OCI-LY1 (cell line): ENCODE results near the gene AUH.
A peak's percentile ranks its signal among the peaks of the same experiment; 100 is the strongest.

Source experiments
- H2AFZ ChIP-seq: fragments of 200-600 bp; sonication (generic), shearing (Covaris generic); 2 replicates; pipeline ENCODE4 v1.6.0; 2014; ENCODE audit warnings: antibody characterized with exemption, mild to moderate bottlenecking, low read length
- H3F3A ChIP-seq: fragments of 200-600 bp; sonication (generic), shearing (Covaris generic); 2 replicates; pipeline ENCODE4 v1.6.0; 2014; ENCODE audit warnings: mild to moderate bottlenecking, antibody characterized with exemption, low read length, moderate library complexity; ENCODE audit not compliant: insufficient read depth
- H3K27ac ChIP-seq: fragments of 200-600 bp; sonication (generic); 2 replicates; pipeline ENCODE4 v1.5.1; 2014; ENCODE audit warnings: low read length, mixed run types, mild to moderate bottlenecking, low read depth; ENCODE audit not compliant: poor library complexity, severe bottlenecking
- H3K27me3 ChIP-seq: fragments of 200-600 bp; sonication (generic); 2 replicates; pipeline ENCODE4 v1.6.0; 2014; ENCODE audit warnings: antibody characterized with exemption, mild to moderate bottlenecking, low read length, moderate library complexity; ENCODE audit not compliant: insufficient read depth
- H3K36me3 ChIP-seq: fragments of 200-600 bp; sonication (generic); 2 replicates; pipeline ENCODE4 v1.6.1; 2014; ENCODE audit warnings: mild to moderate bottlenecking, antibody characterized with exemption, low read length, moderate library complexity, mixed read lengths; ENCODE audit not compliant: insufficient read depth
- H3K4me1 ChIP-seq: fragments of 200-600 bp; sonication (generic); 2 replicates; pipeline ENCODE4 v1.5.1; 2014; ENCODE audit warnings: mild to moderate bottlenecking, low read length, moderate library complexity; ENCODE audit not compliant: insufficient read depth, severe bottlenecking
- H3K4me2 ChIP-seq: fragments of 200-600 bp; sonication (generic), shearing (Covaris generic); 2 replicates; pipeline ENCODE4 v1.6.1; 2014; ENCODE audit warnings: low read length
- H3K4me3 ChIP-seq: fragments of 200-600 bp; sonication (generic); 2 replicates; pipeline ENCODE4 v1.5.1; 2014; ENCODE audit warnings: low read length, low read depth, mild to moderate bottlenecking, mixed read lengths; ENCODE audit not compliant: poor library complexity, severe bottlenecking
- H3K79me2 ChIP-seq: fragments of 200-600 bp; shearing (Covaris generic); 2 replicates; pipeline ENCODE4 v1.6.1; 2016; ENCODE audit warnings: mixed run types, low read length, mixed read lengths; ENCODE audit not compliant: insufficient read depth
- H3K9ac ChIP-seq: fragments of 200-600 bp; sonication (generic), shearing (Covaris generic); 2 replicates; pipeline ENCODE4 v1.6.1; 2014; ENCODE audit warnings: mild to moderate bottlenecking, low read length, mixed read lengths
- H3K9me2 ChIP-seq: fragments of 200-600 bp; sonication (generic), shearing (Covaris generic); 2 replicates; pipeline ENCODE4 v1.6.1; 2014; ENCODE audit warnings: low read depth, mild to moderate bottlenecking, low read length, mixed read lengths
- H3K9me3 ChIP-seq: fragments of 200-600 bp; shearing (Covaris generic); 2 replicates; pipeline ENCODE4 v1.6.1; 2014; ENCODE audit warnings: low read length, mixed read lengths
- H4K20me1 ChIP-seq: fragments of 200-600 bp; sonication (generic), shearing (Covaris generic); 2 replicates; pipeline ENCODE4 v1.6.0; 2016; ENCODE audit warnings: mild to moderate bottlenecking, low read length; ENCODE audit not compliant: insufficient read depth
- CTCF ChIP-seq: fragments of 200-600 bp; sonication (generic), shearing (Covaris generic); IDR thresholded peaks from 2 replicates; pipeline ENCODE4 v1.5.1; 2017; ENCODE audit warnings: mild to moderate bottlenecking, antibody characterized with exemption, low read length, moderate library complexity, mixed read lengths
- EZH2 ChIP-seq: fragments of 200-600 bp; sonication (generic), shearing (Covaris generic); IDR thresholded peaks from 2 replicates; pipeline ENCODE4 v1.8.0; 2017; ENCODE audit warnings: borderline replicate concordance, mixed run types, mild to moderate bottlenecking, antibody characterized with exemption, low read length, moderate library complexity, mixed read lengths

AUH gene

GRCh38 chr9:91211919-91212318 lies 149.8 kb downstream of the AUH start:
- no peaks in the 10 kb centered on the region for H3K79me2 ChIP-seq
- H2AFZ ChIP-seq: no peak overlapping the region
- H3K9me3 ChIP-seq: no peaks in the 10 kb centered on the region; the same call in 1 of the 2 replicates
- no peaks in the 10 kb centered on the region for H4K20me1 ChIP-seq
- H3F3A ChIP-seq: no peaks in the 10 kb centered on the region
- no peaks in the 10 kb centered on the region for H3K9me2 ChIP-seq
- TF ChIP-seq EZH2 (no peak), CTCF (no peak)
- H3K36me3 ChIP-seq: no peaks in the 10 kb centered on the region
- no peak overlapping the region for H3K4me3 ChIP-seq
- peak overlapping the region; percentile 42 for H3K4me2 ChIP-seq
- H3K27ac ChIP-seq: no peak overlapping the region
- peaks cover 25% of the 10 kb centered on the region for H3K4me1 ChIP-seq
- no peaks in the 10 kb centered on the region for H3K27me3 ChIP-seq
- no peak overlapping the region for H3K9ac ChIP-seq

- H3K4me3 ChIP-seq: no peak overlapping the region
- peaks cover 25% of the 10 kb centered on the region for H3K4me1 ChIP-seq
- no peaks in the 10 kb centered on the region for H3K36me3 ChIP-seq
- H3F3A ChIP-seq: no peaks in the 10 kb centered on the region
- no peak overlapping the region for H3K27ac ChIP-seq
- H3K4me2 ChIP-seq: no peak overlapping the region; the same call in 1 of the 2 replicates
- TF ChIP-seq CTCF (no peak), EZH2 (no peak)
- H4K20me1 ChIP-seq: no peaks in the 10 kb centered on the region
- no peaks in the 10 kb centered on the region; the same call in 1 of the 2 replicates for H3K9me3 ChIP-seq
- H3K9ac ChIP-seq: no peak overlapping the region
- no peaks in the 10 kb centered on the region for H3K9me2 ChIP-seq
- H3K79me2 ChIP-seq: no peaks in the 10 kb centered on the region
- no peak overlapping the region for H2AFZ ChIP-seq
- H3K27me3 ChIP-seq: no peaks in the 10 kb centered on the region
Measured at GRCh38 chr9:91211414-91211813, 150.3 kb downstream of the AUH start.

- Histone ChIP-seq H4K20me1 (no peaks in the 10 kb centered on the region), H2AFZ (no peak overlapping the region), H3K27me3 (no peaks in the 10 kb centered on the region), H3K4me2 (no peak overlapping the region), H3K4me1 (peaks cover 25% of the 10 kb centered on the region), H3K9me2 (no peaks in the 10 kb centered on the region), H3K9ac (no peak overlapping the region), H3K9me3 (no peaks in the 10 kb centered on the region; the same call in 1 of the 2 replicates), H3K36me3 (no peaks in the 10 kb centered on the region), H3K27ac (no peak overlapping the region), H3K4me3 (no peak overlapping the region), H3F3A (no peaks in the 10 kb centered on the region), H3K79me2 (no peaks in the 10 kb centered on the region)
- TF ChIP-seq EZH2: no peak
- TF ChIP-seq CTCF: no peak
Measured at GRCh38 chr9:91210318-91210717, 151.4 kb downstream of the AUH start.
